LNCaP clone FGC (cell line): Measurements from ENCODE around the gene NEUROD2.
A peak's percentile ranks its signal among the peaks of the same experiment; 100 is the strongest.

Experiments used
- DNase-seq: peaks from one replicate; pipeline ENCODE4 v3.0.0-alpha.2; 2011; ENCODE audit warnings: low read depth
- H3K4me3 ChIP-seq: 2 replicates; pipeline ENCODE4 v1.5.1; 2011; ENCODE audit warnings: mild to moderate bottlenecking, low read depth, low read length, control low read depth
- TF ChIP-seq, protein P1 (sequence below): IDR thresholded peaks from 2 replicates; pipeline ENCODE4 v1.5.1; 2012; ENCODE audit warnings: mild to moderate bottlenecking; ENCODE audit not compliant: control insufficient read depth, insufficient read depth; ENCODE audit errors: extremely low read depth

Gene NEUROD2

DNA sequence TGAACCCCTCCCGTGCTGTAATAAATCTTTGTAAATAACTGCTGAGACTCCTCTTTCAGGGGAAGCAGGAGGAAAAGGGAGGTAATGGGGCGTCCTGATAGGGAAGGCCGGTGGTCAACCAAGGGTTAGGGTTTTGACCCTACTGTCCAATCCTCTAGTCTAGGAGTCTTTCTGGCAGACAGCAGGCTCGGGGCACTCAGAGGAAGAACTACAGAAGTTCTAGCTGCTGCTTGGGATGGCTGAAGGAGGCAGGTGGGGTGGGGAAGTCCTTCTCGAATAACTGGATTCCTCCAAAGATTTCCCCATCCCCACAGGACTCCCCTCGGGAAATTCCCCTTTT is 28.8 kb upstream of the NEUROD2 start:
- H3K4me3 ChIP-seq = peak overlapping the region; percentile 70
- no peak for DNase-seq
- TF ChIP-seq, protein P1, sequence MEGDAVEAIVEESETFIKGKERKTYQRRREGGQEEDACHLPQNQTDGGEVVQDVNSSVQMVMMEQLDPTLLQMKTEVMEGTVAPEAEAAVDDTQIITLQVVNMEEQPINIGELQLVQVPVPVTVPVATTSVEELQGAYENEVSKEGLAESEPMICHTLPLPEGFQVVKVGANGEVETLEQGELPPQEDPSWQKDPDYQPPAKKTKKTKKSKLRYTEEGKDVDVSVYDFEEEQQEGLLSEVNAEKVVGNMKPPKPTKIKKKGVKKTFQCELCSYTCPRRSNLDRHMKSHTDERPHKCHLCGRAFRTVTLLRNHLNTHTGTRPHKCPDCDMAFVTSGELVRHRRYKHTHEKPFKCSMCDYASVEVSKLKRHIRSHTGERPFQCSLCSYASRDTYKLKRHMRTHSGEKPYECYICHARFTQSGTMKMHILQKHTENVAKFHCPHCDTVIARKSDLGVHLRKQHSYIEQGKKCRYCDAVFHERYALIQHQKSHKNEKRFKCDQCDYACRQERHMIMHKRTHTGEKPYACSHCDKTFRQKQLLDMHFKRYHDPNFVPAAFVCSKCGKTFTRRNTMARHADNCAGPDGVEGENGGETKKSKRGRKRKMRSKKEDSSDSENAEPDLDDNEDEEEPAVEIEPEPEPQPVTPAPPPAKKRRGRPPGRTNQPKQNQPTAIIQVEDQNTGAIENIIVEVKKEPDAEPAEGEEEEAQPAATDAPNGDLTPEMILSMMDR = no peak

DNA sequence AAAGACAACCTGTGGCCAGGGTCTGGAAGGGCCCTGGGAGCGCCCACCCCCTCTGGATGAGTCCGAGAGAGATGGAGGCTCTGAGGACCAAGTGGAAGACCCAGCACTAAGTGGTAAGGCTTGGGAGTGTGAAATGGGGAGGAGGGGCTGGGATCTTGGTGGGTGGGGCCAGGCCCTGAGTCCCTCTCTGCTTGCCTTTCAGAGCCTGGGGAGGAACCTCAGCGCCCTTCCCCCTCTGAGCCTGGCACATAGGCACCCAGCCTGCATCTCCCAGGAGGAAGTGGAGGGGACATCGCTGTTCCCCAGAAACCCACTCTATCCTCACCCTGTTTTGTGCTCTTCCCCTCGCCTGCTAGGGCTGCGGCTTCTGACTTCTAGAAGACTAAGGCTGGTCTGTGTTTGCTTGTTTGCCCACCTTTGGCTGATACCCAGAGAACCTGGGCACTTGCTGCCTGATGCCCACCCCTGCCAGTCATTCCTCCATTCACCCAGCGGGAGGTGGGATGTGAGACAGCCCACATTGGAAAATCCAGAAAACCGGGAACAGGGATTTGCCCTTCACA is 28.0 kb upstream of the NEUROD2 start:
- no peak overlapping the region for H3K4me3 ChIP-seq
- TF ChIP-seq, protein P1 = no peak
- DNase-seq = no peak

DNA sequence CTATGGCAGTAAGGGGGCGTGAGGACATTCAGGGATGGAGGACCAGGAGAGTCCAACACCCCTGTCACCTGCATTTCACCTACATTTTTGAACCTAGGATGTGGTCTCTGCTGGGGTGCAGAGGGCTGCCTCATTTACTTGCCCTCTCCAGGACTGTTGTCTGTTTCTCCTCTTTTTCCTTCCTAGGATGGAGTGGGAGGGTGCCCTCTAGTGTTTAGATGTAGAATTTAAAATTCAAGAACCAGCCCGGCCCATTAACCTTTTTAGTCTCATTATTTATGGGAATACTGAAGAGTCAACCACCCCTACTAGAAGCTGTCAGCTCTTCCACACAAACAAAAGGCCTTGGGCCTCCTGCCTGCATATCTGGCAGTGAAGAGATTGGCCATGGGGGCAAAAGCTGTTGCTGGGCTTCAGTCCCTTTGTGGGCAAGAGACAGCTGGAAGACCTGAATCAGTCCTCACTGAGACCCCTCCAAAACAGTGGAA is 26.7 kb upstream of the NEUROD2 start:
- no peak overlapping the region for H3K4me3 ChIP-seq
- TF ChIP-seq, protein P1 = peak; percentile 51
- no peak for DNase-seq

DNA sequence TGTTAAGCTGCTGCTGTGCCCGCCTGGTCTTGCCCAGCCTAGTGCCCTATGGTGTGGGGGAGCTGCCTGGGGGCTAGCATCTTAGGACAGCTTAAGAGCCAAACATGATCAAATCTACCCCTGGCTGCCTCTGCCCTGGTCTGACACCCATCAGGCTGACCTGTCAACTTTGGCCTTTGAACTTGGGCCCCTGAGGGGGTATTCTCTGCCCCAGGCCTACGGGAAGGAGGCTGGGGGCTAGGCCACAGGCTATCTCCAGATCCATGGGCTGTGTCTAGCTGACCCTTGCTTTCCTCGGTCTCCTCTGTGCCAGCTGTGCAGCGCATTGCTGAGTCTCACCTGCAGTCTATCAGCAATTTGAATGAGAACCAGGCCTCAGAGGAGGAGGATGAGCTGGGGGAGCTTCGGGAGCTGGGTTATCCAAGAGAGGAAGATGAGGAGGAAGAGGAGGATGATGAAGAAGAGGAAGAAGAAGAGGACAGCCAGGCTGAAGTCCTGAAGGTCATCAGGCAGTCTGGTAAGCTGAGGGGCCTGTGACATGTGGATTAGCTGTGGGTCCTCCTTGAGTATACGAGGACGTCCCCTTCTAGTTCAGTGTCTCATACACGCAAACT is 26.0 kb upstream of the NEUROD2 start:
- no peak overlapping the region for H3K4me3 ChIP-seq
- no peak for DNase-seq
- TF ChIP-seq, protein P1 = no peak

DNA sequence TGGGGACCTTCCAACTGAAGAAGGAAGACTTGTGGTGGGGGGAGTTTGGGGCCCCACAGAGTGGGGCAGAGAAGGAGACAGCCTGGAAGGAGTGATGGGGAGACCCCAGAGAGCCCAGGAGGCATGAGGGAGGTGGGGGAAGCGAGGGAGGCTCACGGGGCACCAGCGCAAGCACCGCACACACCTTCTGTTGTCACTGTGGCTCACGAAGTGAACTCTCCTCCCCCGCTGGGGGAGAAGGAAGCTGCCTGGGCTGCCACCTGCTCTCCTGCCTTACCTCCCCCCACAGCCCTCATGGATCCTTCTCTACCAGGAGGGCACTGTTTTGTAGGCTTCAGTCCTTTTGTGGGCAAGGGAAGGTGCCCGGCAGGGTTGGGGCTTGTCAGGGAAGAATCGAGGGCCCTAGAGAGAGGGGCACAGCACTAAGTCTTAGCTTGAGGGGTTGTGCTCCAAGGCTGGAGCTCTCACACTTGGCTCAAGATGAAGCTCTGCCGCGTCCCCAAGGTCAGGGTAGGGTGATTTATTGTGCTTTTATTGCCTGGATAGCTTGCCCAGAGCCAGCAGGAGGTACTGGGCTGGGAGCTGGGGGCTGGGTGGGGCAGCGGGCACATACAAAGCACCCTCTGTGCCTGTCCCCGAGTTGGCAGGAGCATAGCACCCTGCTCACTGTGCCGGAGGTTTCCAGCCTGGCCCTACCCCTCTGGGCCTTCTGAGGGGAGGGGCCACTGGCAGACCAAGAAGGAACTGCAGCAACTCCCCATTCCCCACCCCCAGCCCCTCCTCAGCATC is 24.6 kb upstream of the NEUROD2 start:
- TF ChIP-seq, protein P1 = no peak
- DNase-seq = no peak
- H3K4me3 ChIP-seq = no peak overlapping the region

DNA sequence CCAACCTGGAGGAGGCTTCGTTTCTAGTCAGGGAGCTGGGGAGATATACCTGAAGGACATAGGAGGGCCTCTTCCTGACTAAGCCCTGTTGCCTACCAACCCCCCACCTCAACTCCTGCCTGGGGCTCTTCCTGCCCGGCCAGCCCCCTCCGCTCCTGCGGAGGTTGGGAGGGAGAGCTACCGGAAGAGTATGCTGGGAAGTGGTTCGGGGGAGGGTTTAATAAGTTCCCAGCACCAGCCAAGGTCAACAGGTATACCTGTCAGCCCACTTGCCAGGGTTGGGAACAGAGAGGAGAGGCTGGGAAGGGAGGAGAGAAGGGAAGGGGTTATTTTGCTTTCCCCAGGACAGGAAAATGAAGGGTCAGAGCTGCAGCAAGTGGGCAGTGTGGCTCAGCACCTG is 23.7 kb upstream of the NEUROD2 start:
- no peak overlapping the region for H3K4me3 ChIP-seq
- DNase-seq = peak; percentile 45
- TF ChIP-seq, protein P1 = no peak
